ENCODE results near the gene PCDHA4.

GRCh38 chr5:140801494-140801841 is 5.4 kb upstream of the PCDHA4 start:
- TF ChIP-seq CTCF (IDR thresholded peaks at IDR 0.05) (no peak), POLR2A (IDR thresholded peaks at IDR 0.05) (no peak)
